Measurements from ENCODE around the gene BPGM.

Gene BPGM

GRCh38 chr7:134723892-134724291, 77.2 kb downstream of the BPGM start:
- no peak for DNase-seq

- no peak for DNase-seq
These were observed 78.0 kb downstream of the BPGM start for GRCh38 chr7:134724606-134725005.

- DNase-seq, result no peak
These were observed 79.9 kb downstream of the BPGM start for GRCh38 chr7:134726581-134726980.

GRCh38 chr7:134727711-134728110, 81.1 kb downstream of the BPGM start:
- no peak for DNase-seq
